Spleen (tissue), 11 donors: ENCODE data around the gene MYO9A. TPM values are rescaled to one million over a fixed set of nuclear protein-coding genes. Genes with fewer than 3 reads are reported as not detected.

ENCODE experiments used
- DNase-seq: peaks from one replicate; pipeline ENCODE4 v3.0.0-alpha.2; 2020
- H3K27ac ChIP-seq, 8 donors: fragments of 200-600 bp; sonication (generic) in 7 of 8; 1 replicate in 4 of 8; 2 replicates in 4 of 8; pipeline versions ENCODE4 v1.5.0 to v1.8.0; 2016 to 2021; ENCODE audit warnings: inconsistent platforms in 4 of 8, mild to moderate bottlenecking in 4 of 8, moderate library complexity in 1 of 8
- H3K27me3 ChIP-seq, 7 donors: fragments of 200-600 bp; sonication (generic) in 6 of 7; replicated peaks in 1 of 7; 1 replicate in 4 of 7; 2 replicates in 3 of 7; pipeline versions ENCODE4 v1.5.0 to v1.8.0; 2016 to 2021; ENCODE audit warnings: inconsistent platforms in 3 of 7, mild to moderate bottlenecking in 1 of 7
- H3K36me3 ChIP-seq, 6 donors: fragments of 200-600 bp; sonication (generic) in 5 of 6; 1 replicate in 4 of 6; 2 replicates in 2 of 6; pipeline versions ENCODE4 v1.5.0 to v1.8.0; 2016 to 2021; ENCODE audit warnings: inconsistent platforms in 2 of 6
- H3K4me1 ChIP-seq, 6 donors: fragments of 200-600 bp; sonication (generic) in 5 of 6; 1 replicate in 3 of 6; 2 replicates in 3 of 6; pipeline versions ENCODE4 v1.5.0 to v1.8.0; 2016 to 2021; ENCODE audit warnings: inconsistent platforms in 3 of 6
- H3K4me3 ChIP-seq, 8 donors: fragments of 200-600 bp; sonication (generic) in 7 of 8; 1 replicate in 4 of 8; 2 replicates in 4 of 8; pipeline versions ENCODE4 v1.5.0 to v1.8.0; 2016 to 2021; ENCODE audit warnings: inconsistent platforms in 4 of 8, mild to moderate bottlenecking in 4 of 8, moderate library complexity in 2 of 8
- H3K9me3 ChIP-seq, 8 donors: fragments of 200-600 bp; sonication (generic) in 7 of 8; 1 replicate in 4 of 8; 2 replicates in 4 of 8; pipeline versions ENCODE4 v1.5.0 to v1.8.0; 2016 to 2021; ENCODE audit warnings: inconsistent platforms in 4 of 8
- POLR2A ChIP-seq, 3 donors: fragments of 450-650 bp; IDR thresholded peaks; one replicate each; pipeline ENCODE4 v1.5.1; 2017; ENCODE audit warnings: antibody characterized with exemption in 3 of 3, mild to moderate bottlenecking in 1 of 3
- POLR2AphosphoS5 ChIP-seq, 3 donors: sonication (generic); formaldehyde crosslinking; IDR thresholded peaks; one replicate each; pipeline ENCODE4 v1.5.1; 2017; ENCODE audit warnings: antibody characterized with exemption in 3 of 3
- WGBS, 5 donors: extraction: QIAGEN DNeasy Blood & Tissue Kit in 3 of 5; methylation state at CpG; one replicate each; pipeline versions ENCODE4 v1.1.5 to v1.1.7; 2013 to 2018; 5-methylcytosine and 5-hydroxymethylcytosine counted together
- intact Hi-C: fragments of 100-400 bp; cut with DNase I; formaldehyde crosslinking; loops from one replicate; pipeline ENCODE4 v1.15.0; 2023; ENCODE audit warnings: low total_unique reads
- polyA plus RNA-seq, 3 donors: library from polyadenylated mRNA; stranded (reverse); fragments of 200-250 nt; gene quantifications; one replicate each; pipeline ENCODE4 v1.2.1, GENCODE V29; 2013
- total RNA-seq, 7 donors: library from RNA; depleted of rRNA in 3 of 7; stranded (reverse); fragments of >200 nt in 3 of 7; fragmentation: NEBNext Ultra II Directional in 4 of 7; extraction: Animal tissue kit (Norgen Biotek cat#: 25700) in 4 of 7; gene quantifications; one replicate each; pipeline versions ENCODE4 v1.1.0 to v1.2.1, GENCODE V29; 2016 to 2021
- TF ChIP-seq, protein P1 (sequence below), 11 experiments: fragments of 200-600 bp in 7 of 11; fragments of 450-650 bp in 4 of 11; sonication (generic) in 4 of 11; IDR thresholded peaks in 8 of 11; conservative IDR thresholded peaks in 3 of 11; 1 replicate in 7 of 11; 2 replicates in 4 of 11; pipeline versions ENCODE4 v1.4.0 to v1.8.0; 2016 to 2021; ENCODE audit warnings: antibody characterized with exemption in 11 of 11, inconsistent platforms in 4 of 11, mild to moderate bottlenecking in 1 of 11
- donor health status: healthy with polysubstance abuse.
- donor health status: DM: no; HTN: no; CAD: no; lungs with moderate emphysema.
- donor health status: DM: no; HTN: no; CAD: no.
- donor health status: Bipolar disorder and iron deficiency.
- donor health status: healthy.
- donor health status: DM: no; HTN: no; CAD: no.
- donor health status: DM: yes; HTN: yes; CAD: no.

The MYO9A gene
- total and polyA plus RNA-seq, 10 donors, result 1.7 to 80.9 (median 50.9) TPM

DNA sequence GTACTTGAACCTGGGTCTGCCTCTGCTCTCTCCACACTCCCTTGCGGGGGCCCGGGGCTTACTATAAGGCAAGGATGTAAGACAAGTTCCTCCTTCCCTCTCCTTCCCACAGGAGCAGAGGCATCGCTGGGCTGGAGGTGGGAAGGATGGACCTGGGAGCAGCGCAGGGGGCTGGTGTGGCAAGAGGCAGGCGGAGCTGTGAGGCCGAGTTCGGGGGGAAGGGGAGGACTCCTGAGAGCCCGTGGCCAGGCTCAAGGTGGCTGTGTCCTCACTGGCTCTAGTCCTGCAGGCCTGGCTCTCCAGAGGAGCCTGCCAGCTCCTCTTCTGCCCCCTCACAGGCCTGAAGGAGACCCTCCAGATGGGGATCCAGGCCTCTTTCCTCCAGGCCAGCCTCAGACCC is 308.6 kb downstream of the MYO9A start:
- TF ChIP-seq POLR2AphosphoS5 (IDR thresholded peaks at IDR 0.05) (no peak), POLR2A (IDR thresholded peaks at IDR 0.05) (no peak)
- TF ChIP-seq, protein P1, sequence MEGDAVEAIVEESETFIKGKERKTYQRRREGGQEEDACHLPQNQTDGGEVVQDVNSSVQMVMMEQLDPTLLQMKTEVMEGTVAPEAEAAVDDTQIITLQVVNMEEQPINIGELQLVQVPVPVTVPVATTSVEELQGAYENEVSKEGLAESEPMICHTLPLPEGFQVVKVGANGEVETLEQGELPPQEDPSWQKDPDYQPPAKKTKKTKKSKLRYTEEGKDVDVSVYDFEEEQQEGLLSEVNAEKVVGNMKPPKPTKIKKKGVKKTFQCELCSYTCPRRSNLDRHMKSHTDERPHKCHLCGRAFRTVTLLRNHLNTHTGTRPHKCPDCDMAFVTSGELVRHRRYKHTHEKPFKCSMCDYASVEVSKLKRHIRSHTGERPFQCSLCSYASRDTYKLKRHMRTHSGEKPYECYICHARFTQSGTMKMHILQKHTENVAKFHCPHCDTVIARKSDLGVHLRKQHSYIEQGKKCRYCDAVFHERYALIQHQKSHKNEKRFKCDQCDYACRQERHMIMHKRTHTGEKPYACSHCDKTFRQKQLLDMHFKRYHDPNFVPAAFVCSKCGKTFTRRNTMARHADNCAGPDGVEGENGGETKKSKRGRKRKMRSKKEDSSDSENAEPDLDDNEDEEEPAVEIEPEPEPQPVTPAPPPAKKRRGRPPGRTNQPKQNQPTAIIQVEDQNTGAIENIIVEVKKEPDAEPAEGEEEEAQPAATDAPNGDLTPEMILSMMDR (IDR thresholded peaks at IDR 0.05 in 8 of 11, conservative IDR thresholded peaks at IDR 0.05 in 3 of 11), result no peak
- Histone ChIP-seq H3K4me1 (peaks cover 0 to 20% (median 7%) of the 10 kb centered on the region in 6 donors), H3K9me3 (no peaks in the 10 kb centered on the region), H3K4me3 (no peak overlapping the region), H3K27ac (no peak overlapping the region), H3K36me3 (no peaks in the 10 kb centered on the region), H3K27me3 (peaks cover 0 to 33% (median 0%) of the 10 kb centered on the region in 7 donors)
- intact Hi-C loops, result no loop called here
- DNase-seq, result no peak
- 81 to 94% (median 90%) methylated on average over 8 of the region's 8 CpGs for WGBS, 5 donors

GRCh38 chr15:71808311-71809020 is 309.5 kb downstream of the MYO9A start:
- no peak overlapping the region for H3K4me3 ChIP-seq
- DNase-seq, result no peak
- H3K27ac ChIP-seq, result no peak overlapping the region
- peaks cover 0 to 20% (median 7%) of the 10 kb centered on the region in 6 donors for H3K4me1 ChIP-seq
- peaks cover 0 to 34% (median 0%) of the 10 kb centered on the region in 7 donors for H3K27me3 ChIP-seq
- H3K9me3 ChIP-seq, result no peaks in the 10 kb centered on the region
- TF ChIP-seq POLR2AphosphoS5 (IDR thresholded peaks at IDR 0.05), result no peak
- TF ChIP-seq, protein P1 (IDR thresholded peaks at IDR 0.05 in 8 of 11, conservative IDR thresholded peaks at IDR 0.05 in 3 of 11), result no peak
- no peak for TF ChIP-seq POLR2A (IDR thresholded peaks at IDR 0.05)
- intact Hi-C loops, result no loop called here
- H3K36me3 ChIP-seq, result no peaks in the 10 kb centered on the region
- 80 to 94% (median 82%) methylated on average over 16 to 18 of the region's 18 CpGs for WGBS, 5 donors

DNA sequence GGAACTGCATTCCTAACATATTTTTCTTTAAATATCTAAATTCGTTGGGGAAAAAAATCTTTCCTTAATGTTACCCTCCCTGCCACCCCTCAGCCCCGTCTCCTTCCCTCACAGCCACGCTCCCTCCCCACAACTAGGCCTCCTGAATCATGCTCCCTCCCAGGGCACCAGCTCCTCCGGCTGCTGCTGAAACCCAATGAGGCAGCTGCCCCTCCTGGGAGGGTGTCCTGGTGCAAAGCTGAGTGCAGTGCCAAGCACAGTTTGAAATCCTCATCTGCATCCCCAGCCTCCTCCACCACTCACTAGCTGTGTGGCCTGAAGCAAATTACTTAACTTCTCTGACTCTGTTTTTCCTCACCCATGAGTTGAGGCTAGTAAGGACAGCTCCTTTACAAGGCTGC is 310.3 kb downstream of the MYO9A start:
- intact Hi-C loops, result no loop called here
- no peak for DNase-seq
- Histone ChIP-seq H3K27me3 (peaks cover 0 to 37% (median 0%) of the 10 kb centered on the region in 7 donors), H3K27ac (no peak overlapping the region), H3K4me1 (peaks cover 0 to 20% (median 7%) of the 10 kb centered on the region in 6 donors), H3K4me3 (no peak overlapping the region), H3K9me3 (no peaks in the 10 kb centered on the region), H3K36me3 (no peaks in the 10 kb centered on the region)
- TF ChIP-seq, protein P1 (IDR thresholded peaks at IDR 0.05 in 8 of 11, conservative IDR thresholded peaks at IDR 0.05 in 3 of 11), result no peak
- no peak for TF ChIP-seq POLR2AphosphoS5 (IDR thresholded peaks at IDR 0.05)
- TF ChIP-seq POLR2A (IDR thresholded peaks at IDR 0.05), result no peak
- WGBS, 5 donors, result 57 to 73% (median 70%) methylated on average over 4 of the region's 4 CpGs

- no peak for TF ChIP-seq POLR2A (IDR thresholded peaks at IDR 0.05)
- TF ChIP-seq, protein P1 (IDR thresholded peaks at IDR 0.05 in 8 of 11, conservative IDR thresholded peaks at IDR 0.05 in 3 of 11), result no peak
- no peak for TF ChIP-seq POLR2AphosphoS5 (IDR thresholded peaks at IDR 0.05)
- Histone ChIP-seq H3K4me1 (peaks cover 0 to 20% (median 7%) of the 10 kb centered on the region in 6 donors), H3K9me3 (no peaks in the 10 kb centered on the region), H3K36me3 (no peaks in the 10 kb centered on the region), H3K4me3 (no peak overlapping the region), H3K27ac (no peak overlapping the region), H3K27me3 (peaks cover 0 to 42% (median 0%) of the 10 kb centered on the region in 7 donors)
- no peak for DNase-seq
- WGBS, 5 donors, result 70 to 82% (median 73%) methylated on average over 13 to 15 of the region's 15 CpGs
- intact Hi-C loops, result no loop called here
Observed at GRCh38 chr15:71807125-71807629, 310.8 kb downstream of the MYO9A start.
